Measurements from ENCODE around the gene ANOS1.
A peak's percentile ranks its signal among the peaks of the same experiment; 100 is the strongest.
"Not testable (repeated sequence)": the region's sequence is repeated elsewhere in the genome, so short reads cannot be mapped to it uniquely, and the experiment has no call there.

Gene ANOS1

GRCh38 chrX:8731559-8732395 is at the start of gene ANOS1:
Gene ANOS1 (minus strand): TSS chrX:8732137. CDS start chrX:8732036, 101 bp downstream.
- DNase-seq, result peak; percentile 53

- peak; percentile 0 for DNase-seq
Observed at GRCh38 chrX:8773117-8773516, 41.2 kb upstream of the ANOS1 start.

DNA sequence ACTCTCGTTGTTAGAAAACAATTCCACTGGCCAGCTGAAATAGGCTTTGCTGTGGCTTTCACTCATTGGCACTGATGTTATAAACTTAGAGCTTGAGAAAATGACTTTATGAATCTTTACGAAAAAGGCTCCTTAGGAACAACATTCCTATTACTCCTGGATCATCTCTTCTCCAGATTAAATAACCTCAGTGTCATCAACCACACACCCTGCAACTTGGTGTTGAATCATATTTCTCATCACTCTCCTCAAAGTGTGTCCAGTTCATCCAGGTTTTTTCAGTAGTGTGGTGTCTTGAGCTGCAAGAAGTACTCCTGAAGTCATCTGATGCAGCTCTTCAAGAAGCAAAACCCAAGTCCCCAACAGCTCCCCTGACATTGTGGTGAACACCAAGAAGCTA is 28.1 kb upstream of the ANOS1 start:
- DNase-seq, result no peak

GRCh38 chrX:8758706-8759105 is 26.8 kb upstream of the ANOS1 start:
- DNase-seq, result not testable (repeated sequence)

DNA sequence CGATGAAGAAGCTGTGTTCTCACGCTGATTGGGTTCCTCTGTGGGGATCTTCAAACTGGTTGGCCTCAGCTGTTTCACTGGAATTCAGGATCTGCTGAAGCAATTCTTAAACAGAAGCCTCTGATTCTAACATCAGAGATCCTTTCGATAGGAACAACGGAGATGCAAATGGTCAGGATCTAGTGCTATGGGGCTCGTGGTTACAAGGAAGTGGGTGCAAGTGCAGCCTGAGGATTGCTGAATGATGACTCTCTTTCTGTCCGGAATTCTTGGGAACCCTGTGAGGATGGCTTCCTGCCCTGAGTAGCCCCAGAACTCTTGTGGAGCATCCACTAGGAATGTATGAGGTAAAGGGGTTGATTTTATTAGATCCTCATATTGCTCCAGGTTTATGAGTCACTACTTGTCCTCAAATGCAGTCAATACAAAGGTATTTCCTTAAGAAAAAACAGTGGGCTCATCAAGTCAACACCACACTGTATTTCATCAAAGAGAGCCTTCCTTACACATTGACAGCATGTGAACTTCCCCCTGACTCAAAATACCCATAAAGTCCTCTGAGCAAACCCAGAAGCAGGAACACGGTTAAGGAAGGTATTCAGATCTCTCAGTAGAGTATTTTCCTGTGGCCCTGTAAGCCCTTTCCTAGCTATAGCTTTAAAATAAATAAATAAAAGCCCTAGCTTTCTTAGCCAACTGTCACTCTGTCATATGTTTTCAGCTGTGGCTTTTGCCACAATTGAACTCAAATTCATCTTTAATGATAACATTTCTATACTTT is 25.9 kb upstream of the ANOS1 start:
- DNase-seq, result not testable (repeated sequence)

GRCh38 chrX:8755813-8756212 is 23.9 kb upstream of the ANOS1 start:
- no peak for DNase-seq

GRCh38 chrX:8755116-8755515 is 23.2 kb upstream of the ANOS1 start:
- peak; percentile 44 for DNase-seq

DNA sequence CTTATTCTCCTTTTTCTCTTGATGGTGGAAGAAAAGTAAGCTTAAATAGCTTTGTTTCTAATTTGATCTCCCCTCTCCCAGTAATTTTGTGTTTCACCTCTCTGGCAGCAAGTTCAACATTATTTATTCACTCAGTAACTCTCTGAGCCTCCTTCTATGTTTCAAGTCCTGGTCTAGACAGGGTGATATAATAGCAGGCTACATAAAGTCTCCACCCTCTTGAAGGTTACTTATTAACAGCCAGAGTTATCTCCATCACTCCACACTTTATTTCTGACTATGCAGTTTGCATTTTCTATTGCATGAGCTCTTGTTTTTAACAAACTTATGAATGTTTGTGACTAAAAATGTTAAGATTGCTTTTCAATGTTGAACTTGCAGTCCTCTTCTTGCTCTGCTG is 17.8 kb upstream of the ANOS1 start:
- DNase-seq, result no peak

GRCh38 chrX:8748855-8749254 is 16.9 kb upstream of the ANOS1 start:
- DNase-seq, result peak; percentile 46

- DNase-seq, result peak; percentile 69
Observed at GRCh38 chrX:8743126-8743732, 11.3 kb upstream of the ANOS1 start.

GRCh38 chrX:8741981-8742380 is 10.0 kb upstream of the ANOS1 start:
- no peak for DNase-seq

- peak; percentile 65 for DNase-seq
Observed at GRCh38 chrX:8738588-8739189, 6.8 kb upstream of the ANOS1 start.

DNA sequence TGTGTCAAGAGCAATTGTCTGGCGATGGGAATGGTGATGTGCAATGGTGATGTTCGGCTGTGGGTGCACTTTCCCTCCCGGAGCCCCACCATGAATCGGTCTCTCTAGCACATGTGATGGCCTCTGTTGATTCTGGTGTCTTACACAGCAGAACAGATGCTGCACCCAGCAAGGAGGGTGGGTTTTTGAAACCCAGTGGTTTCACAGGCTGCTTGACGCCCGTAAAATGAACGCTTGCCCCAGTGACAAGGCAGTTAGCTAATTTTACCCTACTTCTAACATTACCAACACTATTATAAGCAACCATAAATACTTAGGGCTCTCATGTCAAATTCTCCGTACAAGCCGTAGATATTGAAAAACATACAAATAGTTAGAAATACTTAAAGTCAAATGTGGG is 5.9 kb upstream of the ANOS1 start:
- DNase-seq, result no peak

GRCh38 chrX:8730812-8731558 is 952 bp downstream of the ANOS1 start:
- no peak for DNase-seq

DNA sequence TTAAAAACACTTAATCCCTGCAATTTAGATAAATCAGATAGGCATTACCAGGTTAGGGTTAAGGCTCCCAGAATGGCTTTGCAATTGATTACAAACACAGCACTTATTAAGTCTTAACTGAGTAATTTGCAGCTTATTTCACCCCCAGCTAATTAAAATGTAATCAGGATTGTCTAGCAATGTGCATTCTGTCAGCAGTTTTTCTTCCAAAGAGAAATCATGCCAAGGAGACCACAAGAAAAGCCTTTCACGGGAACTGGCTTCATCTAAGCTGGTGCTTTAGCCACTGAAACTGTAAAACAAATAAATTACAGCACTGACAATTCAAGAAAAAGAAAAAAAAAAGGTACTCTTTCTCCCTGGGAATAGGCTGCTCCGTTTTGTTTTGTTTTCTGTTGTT is 2.1 kb downstream of the ANOS1 start:
- DNase-seq, result no peak

GRCh38 chrX:8728932-8729535 is 2.9 kb downstream of the ANOS1 start:
- DNase-seq, result peak; percentile 41

- no peak for DNase-seq
Observed at GRCh38 chrX:8726031-8726652, 5.8 kb downstream of the ANOS1 start.

- peak; percentile 82 for DNase-seq
Observed at GRCh38 chrX:8724300-8724699, 7.6 kb downstream of the ANOS1 start.

DNA sequence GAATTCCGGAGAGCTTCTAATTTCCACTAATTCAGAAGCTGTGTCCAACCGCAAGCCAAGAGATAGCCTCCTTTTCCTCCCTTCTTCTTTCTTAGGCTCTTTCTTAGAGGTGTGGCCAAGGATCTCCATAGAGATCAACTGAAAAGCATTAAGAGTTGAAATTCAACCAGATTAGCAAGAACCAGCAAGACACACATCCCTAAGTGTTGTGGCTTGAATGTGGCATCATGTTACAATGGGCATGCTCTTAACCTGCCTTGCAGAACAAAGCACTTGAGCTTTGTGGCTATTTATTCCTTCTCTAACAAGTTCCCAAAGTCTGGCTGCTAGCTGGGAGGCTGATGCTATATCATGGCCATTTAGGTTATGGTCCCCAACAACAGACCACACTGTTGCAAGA is 10.4 kb downstream of the ANOS1 start:
- no peak for DNase-seq

DNA sequence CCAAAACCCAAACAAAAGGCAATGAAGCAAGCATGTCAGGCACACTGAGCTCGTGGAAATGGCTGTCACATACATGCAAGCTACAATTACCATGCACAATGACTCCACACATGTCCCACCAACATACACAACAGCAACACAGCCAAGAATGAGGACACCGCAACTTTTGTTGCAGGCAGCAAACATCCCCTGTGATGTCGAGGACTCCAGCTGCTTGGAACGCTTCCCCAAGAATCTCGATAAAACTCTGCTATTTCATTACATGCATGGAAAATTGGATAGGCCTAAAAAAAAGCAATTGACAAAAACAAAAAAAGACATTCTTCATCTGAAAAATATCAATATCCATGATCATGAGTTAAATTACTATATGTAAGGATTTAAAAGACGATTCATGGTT is 11.8 kb downstream of the ANOS1 start:
- no peak for DNase-seq

GRCh38 chrX:8717354-8717753 is 14.6 kb downstream of the ANOS1 start:
- DNase-seq, result no peak

GRCh38 chrX:8714164-8714563 is 17.8 kb downstream of the ANOS1 start:
- DNase-seq, result no peak
